Measurements from ENCODE around the gene KRT24. TPM values are rescaled to one million over a fixed set of nuclear protein-coding genes. Genes with fewer than 3 reads are reported as not detected.

KRT24 gene
- total RNA-seq, 2 donors from 2014 or later: 0.46 to 1.3 TPM

Other genes with a start within 250 kb of the KRT24 start
- gene TNS4, start 202.1 kb downstream of the KRT24 start, total RNA-seq: 10 to 100 TPM in 1 of 2 donors, 1 to 10 TPM in 1; 2.5 to 10.5 TPM
- under 1 TPM; 0.31 to 0.95 TPM for gene CCR7, start 138.3 kb downstream of the KRT24 start, total RNA-seq
- 10 to 100 TPM; 74.5 to 76.4 TPM for gene SMARCE1, start 55.9 kb downstream of the KRT24 start, total RNA-seq
- gene KRT222, start 38.6 kb downstream of the KRT24 start, total RNA-seq: under 1 TPM; 0.27 to 0.67 TPM
- not detected for gene KRT25, start 51.6 kb upstream of the KRT24 start, total RNA-seq
- not detected for gene KRT26, start 68.4 kb upstream of the KRT24 start, total RNA-seq
- under 1 TPM in 1 of 2 donors, not detected in 1; 0.36 TPM for gene KRT27, start 78.8 kb upstream of the KRT24 start, total RNA-seq
- gene KRT28, start 96.2 kb upstream of the KRT24 start, total RNA-seq: not detected
- 10 to 100 TPM; 25.1 to 38.9 TPM for gene KRT10, start 118.9 kb upstream of the KRT24 start, total RNA-seq
- gene KRT12, start 163.5 kb upstream of the KRT24 start, total RNA-seq: 1 to 10 TPM; 1.2 to 3.9 TPM
- gene KRT20, start 181.5 kb upstream of the KRT24 start, total RNA-seq: 1,000 to 10,000 TPM; 1,413 to 1,967 TPM
- gene KRT23, start 233.9 kb upstream of the KRT24 start, total RNA-seq: under 1 TPM in 1 of 2 donors, not detected in 1; 0.28 TPM

Data from left colon (tissue), 2 donors.